NCI-H1092 (cell line): ENCODE results near the gene RNU6-9.
"Not testable (repeated sequence)": the region's sequence is repeated elsewhere in the genome, so short reads cannot be mapped to it uniquely, and the experiment has no call there.

Experiments
- DNase-seq: peaks from one replicate; lab custom pipeline; 2025; lab: John Stamatoyannopoulos, UW

Gene RNU6-9

GRCh38 chr19:861756-862580 lies 31.3 kb upstream of the RNU6-9 start:
- no peak for DNase-seq

DNA sequence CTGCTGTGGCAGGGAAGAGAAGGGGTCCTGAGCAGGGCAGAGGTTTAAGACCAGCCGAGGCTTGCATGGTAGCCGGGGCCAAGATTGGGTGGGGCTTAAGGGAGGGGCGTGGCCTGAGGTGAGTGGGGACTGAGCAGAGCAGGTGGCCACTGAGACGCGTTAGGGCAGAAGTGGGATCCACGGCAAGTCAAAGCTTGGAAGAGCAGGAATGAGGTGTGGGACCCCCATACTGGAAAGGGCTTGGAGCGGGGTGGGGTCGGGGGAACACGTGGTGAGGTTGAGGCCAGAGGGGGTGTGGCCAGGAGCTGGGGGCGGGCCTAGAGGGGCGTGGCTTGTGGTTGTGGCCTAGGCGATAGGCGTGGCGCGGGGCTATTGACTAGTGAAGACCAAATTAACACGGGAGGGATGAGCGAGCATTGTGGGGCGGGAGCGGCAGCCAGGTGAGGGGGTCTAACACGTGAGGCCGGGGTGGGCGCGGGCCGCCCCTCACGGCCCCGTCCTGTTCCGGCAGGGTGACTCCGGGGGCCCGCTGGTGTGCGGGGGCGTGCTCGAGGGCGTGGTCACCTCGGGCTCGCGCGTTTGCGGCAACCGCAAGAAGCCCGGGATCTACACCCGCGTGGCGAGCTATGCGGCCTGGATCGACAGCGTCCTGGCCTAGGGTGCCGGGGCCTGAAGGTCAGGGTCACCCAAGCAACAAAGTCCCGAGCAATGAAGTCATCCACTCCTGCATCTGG lies 30.5 kb upstream of the RNU6-9 start:
- DNase-seq, result no peak

DNA sequence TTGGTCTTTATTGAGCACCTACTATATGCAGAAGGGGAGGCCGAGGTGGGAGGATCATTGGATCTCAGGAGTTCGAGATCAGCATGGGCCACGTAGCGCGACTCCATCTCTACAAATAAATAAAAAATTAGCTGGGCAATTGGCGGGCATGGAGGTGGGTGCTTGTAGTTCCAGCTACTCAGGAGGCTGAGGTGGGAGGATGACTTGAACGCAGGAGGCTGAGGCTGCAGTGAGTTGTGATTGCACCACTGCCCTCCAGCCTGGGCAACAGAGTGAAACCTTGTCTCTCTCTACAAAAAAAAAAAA lies 30.0 kb upstream of the RNU6-9 start:
- DNase-seq, result no peak

DNA sequence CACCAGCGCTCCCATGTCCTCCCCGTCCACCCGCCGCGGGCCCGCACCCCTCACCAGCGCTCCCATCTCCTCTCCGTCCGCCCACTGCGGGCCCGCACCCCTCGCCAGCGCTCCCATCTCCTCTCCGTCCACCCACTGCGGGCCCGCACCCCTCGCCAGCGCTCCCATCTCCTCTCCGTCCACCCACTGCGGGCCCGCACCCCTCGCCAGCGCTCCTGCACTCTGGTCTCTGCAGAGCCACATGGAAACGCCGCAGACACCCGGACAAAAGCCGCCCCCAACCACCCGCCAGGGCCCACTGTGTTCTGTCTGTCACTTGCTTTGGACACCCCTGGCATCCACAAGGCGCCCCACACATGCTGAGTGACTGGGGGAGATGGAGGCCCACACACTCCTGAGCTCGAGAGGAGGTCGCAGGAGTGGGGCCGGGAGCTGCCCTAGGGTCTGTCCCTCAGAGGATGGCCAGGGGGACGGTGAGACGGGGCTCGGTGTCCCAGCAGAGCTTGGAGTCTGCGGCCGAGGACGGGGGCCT lies 26.4 kb upstream of the RNU6-9 start:
- no peak for DNase-seq

DNA sequence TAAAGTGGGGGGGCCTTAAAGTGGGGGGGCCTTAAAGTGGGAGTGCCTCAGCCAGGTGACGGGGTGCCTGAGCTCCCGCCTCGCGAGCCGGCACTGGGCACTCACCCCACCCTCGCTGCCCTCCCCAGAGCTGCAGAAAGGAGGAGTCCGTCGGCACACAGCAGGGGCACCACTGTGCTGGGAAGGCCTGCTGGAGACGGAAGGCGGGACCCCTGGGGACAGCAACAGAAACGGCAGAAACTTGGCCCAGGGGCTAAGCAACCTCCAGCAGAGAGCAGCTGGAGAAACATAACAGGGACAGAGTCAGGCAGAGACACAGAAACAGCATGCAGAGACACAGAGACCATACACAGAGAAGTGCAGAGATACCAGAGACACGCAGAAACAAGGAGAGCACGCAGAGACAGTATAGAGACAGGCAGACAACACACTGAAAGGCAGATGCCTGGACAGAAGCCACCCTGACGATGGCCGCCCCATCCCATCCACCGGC lies 25.9 kb upstream of the RNU6-9 start:
- no peak for DNase-seq

DNA sequence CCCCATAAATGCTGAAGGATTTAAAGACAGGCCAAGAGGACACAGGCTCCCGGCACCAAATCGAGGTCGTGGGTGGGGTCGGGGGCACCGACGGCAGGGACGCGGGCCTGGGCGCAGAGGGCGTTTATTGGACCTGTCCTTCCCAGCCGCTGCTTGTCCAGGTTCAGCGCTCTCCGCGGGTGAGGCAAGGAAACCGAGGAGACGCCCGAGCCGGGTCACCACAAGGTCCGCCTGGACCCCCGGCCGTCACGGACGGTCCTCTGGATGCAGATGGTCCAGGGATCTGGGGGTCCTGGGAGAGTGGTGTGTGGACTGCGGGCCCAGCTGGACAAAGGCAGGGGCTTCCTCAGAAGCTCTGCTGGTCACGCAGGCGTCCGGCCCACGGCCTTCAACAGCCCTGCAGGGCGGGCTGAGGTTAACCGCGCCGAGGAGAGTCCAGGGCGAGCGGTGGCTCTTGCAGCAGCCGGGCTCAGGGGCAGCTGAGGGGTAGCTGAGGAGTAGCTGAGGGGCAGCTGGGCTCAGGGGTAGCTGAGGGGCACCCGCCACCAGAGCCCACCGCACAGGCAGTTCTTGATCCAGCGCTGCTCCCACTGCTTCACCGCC lies 25.3 kb upstream of the RNU6-9 start:
- DNase-seq, result no peak

DNA sequence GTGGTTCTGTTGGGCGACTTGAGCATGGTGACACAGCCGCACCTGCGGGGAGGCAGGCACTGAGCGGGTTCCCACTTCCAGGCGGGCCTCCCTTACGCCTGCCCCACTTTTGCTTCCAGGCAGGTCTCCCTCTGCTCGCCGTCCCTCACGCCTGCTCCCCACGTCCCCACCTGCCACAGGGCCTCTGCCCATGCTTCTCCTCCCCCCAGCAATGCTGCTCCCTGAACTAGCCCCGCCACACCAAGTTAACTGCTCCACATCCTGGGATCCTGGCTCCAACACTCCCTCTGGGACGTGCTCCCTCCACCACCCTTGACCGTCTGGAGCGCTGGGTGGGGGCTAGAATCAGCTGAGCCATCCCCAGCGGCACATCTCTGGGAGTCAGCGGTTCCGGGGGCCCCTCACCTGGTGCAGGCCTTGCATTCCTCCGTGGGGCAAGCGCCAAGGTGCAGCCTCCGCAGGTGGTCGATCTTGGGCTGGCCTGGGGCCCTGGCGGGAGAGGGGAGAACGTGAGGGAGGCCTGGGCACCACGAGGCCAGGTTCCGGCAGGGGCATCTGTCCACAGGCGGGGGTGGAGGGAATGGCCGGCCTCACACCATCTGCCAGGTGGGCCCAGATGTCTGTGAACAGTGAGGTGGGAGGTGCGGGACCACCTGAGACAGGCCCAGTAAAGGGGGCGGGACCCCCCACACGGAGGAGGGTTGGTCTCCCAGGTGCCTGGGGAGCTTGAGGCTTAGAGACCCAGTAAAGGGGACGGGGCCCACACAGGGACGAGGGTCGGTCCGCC lies 24.6 kb upstream of the RNU6-9 start:
- no peak for DNase-seq

DNA sequence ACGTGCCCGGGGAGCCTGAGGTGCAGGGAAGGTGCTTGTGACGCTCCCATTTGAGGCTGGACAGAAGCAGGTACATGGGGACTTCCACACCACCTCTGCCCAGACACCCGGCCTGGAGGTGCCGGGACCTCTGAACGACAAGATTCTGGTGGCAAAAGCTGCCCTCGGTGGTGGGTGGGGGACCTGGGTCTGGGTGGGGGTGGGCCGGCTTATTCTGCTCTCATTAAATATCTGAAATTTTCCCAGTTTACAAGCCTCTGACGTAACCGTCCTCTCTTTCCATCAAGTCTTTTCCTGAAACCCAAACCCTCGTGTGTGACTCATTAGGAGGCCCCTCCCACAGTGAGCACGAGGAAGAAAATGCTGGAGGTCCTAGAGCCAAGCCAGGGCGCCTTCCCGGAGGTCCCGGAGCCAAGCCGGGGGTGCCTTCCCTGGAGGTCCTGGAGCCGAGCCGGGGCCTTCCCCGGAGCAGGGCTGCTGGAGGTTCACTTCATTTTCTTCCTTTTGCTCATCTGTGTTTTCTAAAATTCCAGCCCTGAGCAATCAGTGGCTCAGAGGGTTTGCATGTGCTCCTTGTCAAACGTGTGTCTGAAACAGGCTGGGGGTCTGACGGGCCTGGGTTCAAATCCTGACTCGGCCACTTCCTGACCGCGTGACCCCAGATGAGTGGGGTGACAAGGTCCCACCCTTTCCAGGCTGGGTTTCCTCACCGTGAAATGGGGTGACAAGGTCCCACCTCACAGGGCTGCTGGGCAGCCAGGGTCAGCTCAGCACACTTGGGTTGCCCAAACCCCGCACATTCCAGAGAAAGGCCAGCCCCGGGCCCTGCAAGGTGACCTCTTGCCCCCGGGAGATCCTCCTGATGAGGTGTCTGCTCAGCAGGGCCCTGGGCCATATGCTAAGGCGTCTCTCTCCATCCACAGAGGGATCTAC lies 23.8 kb upstream of the RNU6-9 start:
- no peak for DNase-seq

GRCh38 chr19:870314-870713 lies 23.0 kb upstream of the RNU6-9 start:
- no peak for DNase-seq

- peak; percentile 88 for DNase-seq
Observed at GRCh38 chr19:870963-871401, 22.3 kb upstream of the RNU6-9 start.

DNA sequence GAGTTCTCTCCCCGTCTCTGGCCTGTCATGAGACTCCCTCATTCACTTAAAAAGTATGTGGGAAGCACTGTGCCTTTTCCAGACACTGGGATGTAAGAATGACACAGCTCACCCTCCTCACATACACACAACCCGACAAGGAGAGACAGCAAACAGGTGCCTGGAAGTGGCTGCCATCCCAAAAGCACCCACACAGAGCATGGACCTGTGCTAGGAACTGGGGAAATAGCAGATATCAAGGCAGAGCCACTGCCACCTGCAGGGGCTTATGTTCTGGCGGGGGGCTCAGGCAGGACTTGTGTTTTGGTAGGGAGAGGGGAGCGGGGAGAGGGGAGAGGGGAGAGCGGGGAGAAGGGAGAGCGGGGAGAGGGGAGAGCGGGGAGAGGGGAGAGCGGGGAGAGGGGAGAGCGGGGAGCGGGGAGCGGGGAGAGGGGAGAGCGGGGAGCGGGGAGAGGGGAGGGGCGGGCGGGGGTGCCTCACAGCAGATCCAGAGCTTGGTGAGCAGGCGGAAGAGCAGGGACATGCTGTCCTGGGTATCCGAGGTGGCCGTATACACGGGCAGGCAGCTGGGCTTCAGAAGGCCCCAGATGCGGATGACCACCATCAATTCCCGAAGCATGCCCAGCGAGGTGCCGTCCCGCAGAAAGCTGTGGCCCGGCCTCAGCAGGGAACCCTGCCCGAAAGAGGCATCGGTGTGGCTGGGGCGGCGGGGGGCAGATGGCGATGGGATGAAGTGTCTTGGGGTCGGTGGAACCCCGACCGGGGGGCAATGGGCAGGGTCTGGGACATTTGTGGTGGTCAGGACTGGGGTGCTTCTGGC lies 21.6 kb upstream of the RNU6-9 start:
- no peak for DNase-seq

DNA sequence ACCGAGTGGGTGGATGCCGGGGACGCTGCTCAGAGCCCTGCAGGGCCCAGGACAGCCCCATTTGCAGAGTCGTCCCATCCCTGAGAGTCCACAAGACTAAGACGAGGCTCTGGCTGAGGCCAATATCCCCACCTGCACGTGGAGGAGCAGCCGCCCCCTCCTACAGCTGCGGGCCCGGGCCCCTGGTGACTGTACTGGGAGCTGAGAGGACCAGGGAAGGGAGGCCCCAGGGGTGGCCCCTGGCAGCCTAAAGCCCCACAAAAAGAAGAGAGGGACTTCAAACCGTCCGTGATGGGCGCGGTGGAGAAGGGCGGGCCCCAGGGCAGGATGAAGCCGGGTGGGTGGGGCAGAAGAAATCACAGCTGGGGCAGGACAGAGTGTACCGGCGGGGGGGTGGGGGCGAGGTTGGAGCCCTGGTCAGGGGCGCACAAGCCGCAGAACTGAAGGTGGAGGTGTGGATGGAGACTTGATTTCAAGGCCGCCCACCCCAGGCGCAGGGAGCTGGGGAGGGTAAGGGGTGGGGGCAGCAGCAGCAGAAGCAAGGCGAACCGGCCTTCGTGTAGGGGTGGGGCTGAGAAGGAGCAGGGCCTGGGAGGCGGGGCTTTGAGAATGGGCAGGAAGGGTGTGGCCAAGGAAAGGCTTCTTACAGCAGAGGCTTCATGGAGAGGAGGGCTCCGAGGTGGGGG lies 20.9 kb upstream of the RNU6-9 start:
- no peak for DNase-seq

- DNase-seq, result no peak
Observed at GRCh38 chr19:873084-873483, 20.2 kb upstream of the RNU6-9 start.

- no peak for DNase-seq
Observed at GRCh38 chr19:873561-874041, 19.7 kb upstream of the RNU6-9 start.

DNA sequence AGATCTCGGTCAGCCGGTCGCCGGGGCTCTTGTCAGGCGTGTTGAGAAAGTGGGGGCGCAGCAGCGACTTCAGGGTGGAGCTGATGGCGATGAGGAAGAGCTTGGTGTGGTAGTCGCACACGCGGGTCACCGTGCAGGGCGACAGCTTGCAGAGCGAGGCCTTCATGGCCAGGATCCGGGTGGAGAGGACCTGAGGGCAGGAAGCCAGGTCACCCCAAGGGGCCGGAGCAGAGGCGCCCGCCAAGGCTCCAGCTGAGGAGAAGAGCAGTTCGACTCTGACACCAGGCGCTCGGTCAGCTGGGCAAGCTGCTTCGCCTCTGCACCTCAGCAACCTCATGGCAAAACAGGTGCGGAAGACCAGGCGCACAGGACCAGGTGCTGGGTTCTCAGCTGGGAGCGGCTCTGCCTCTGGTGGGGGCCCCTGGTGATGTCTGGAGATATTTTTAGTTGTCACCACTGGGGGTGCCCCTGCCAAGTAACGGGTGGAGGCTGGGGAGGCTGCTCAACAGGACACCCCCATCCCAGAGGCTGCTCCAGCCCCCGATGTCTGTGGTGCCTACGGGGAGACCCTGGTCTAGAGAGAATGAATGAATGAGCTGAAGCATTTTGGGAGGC lies 17.9 kb upstream of the RNU6-9 start:
- DNase-seq, result no peak

GRCh38 chr19:876089-876488 lies 17.2 kb upstream of the RNU6-9 start:
- DNase-seq, result no peak

- no peak for DNase-seq
Observed at GRCh38 chr19:876780-877314, 16.4 kb upstream of the RNU6-9 start.

- not testable (repeated sequence) for DNase-seq
Observed at GRCh38 chr19:877992-878660, 15.2 kb upstream of the RNU6-9 start.
